Measurements from ENCODE around the gene STIM1. TPM values are rescaled to one million over a fixed set of nuclear protein-coding genes. Genes with fewer than 3 reads are reported as not detected.

Gene STIM1
- total RNA-seq, 1 donor from 2014 or later = 77.6 TPM

- H3K4me1 Mint-ChIP-seq (ENCODE audit: low read depth) = peaks cover 55% of the 10 kb centered on the region
- peaks cover 38% of the 10 kb centered on the region for H3K36me3 Mint-ChIP-seq (ENCODE audit: low read depth)
- no peak overlapping the region for H3K4me3 Mint-ChIP-seq (ENCODE audit: low read depth)
- no peaks in the 10 kb centered on the region for H3K27me3 Mint-ChIP-seq (ENCODE audit: low read depth)
- intact Hi-C loops (cut with micrococcal nuclease) = no loop called here
- no peak for DNase-seq (ENCODE audit: low spot score)
- H3K27ac Mint-ChIP-seq = no peak overlapping the region
- H3K9me3 Mint-ChIP-seq = no peaks in the 10 kb centered on the region
Measured at GRCh38 chr11:3922056-3922455, 66.6 kb downstream of the STIM1 start.

DNA sequence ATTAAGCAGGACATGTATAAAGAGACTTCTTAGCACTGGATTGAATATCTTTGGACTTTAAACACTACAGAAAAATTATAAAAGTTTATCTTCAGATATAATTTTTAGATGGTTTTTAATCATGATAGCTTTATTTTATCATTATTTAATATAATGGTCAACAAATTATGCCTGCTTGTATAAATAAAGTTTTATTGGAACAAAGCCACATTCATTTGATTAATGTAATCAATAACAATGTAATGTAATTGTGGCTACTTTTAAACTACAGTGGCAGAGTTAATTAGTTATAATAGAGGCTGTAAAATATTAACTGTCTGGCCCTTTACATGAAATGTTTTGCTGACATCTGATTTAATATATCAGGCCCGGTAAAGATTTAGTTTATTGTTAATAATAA lies 70.0 kb downstream of the STIM1 start:
- Mint-ChIP-seq H3K4me3 (ENCODE audit: low read depth) (no peak overlapping the region), H3K4me1 (ENCODE audit: low read depth) (peaks cover 27% of the 10 kb centered on the region), H3K27ac (no peak overlapping the region), H3K36me3 (ENCODE audit: low read depth) (peaks cover 32% of the 10 kb centered on the region), H3K9me3 (no peaks in the 10 kb centered on the region), H3K27me3 (ENCODE audit: low read depth) (no peaks in the 10 kb centered on the region)
- intact Hi-C loops (cut with micrococcal nuclease) = no loop called here
- DNase-seq (ENCODE audit: low spot score) = no peak

GRCh38 chr11:3926458-3927095 lies 71.1 kb downstream of the STIM1 start:
- intact Hi-C loops (cut with micrococcal nuclease) = no loop called here
- Mint-ChIP-seq H3K27me3 (ENCODE audit: low read depth) (no peaks in the 10 kb centered on the region), H3K27ac (no peak overlapping the region), H3K4me3 (ENCODE audit: low read depth) (no peak overlapping the region), H3K9me3 (no peaks in the 10 kb centered on the region), H3K36me3 (ENCODE audit: low read depth) (peaks cover 30% of the 10 kb centered on the region), H3K4me1 (ENCODE audit: low read depth) (peaks cover 24% of the 10 kb centered on the region)
- no peak for DNase-seq (ENCODE audit: low spot score)

- H3K4me1 Mint-ChIP-seq (ENCODE audit: low read depth) = peaks cover 18% of the 10 kb centered on the region
- DNase-seq (ENCODE audit: low spot score) = no peak
- H3K9me3 Mint-ChIP-seq = no peaks in the 10 kb centered on the region
- peaks cover 23% of the 10 kb centered on the region for H3K36me3 Mint-ChIP-seq (ENCODE audit: low read depth)
- intact Hi-C loops (cut with micrococcal nuclease) = no loop called here
- H3K27me3 Mint-ChIP-seq (ENCODE audit: low read depth) = no peaks in the 10 kb centered on the region
- no peak overlapping the region for H3K4me3 Mint-ChIP-seq (ENCODE audit: low read depth)
- no peak overlapping the region for H3K27ac Mint-ChIP-seq
Measured at GRCh38 chr11:3927129-3927796, 71.8 kb downstream of the STIM1 start.

GRCh38 chr11:3929232-3929631 lies 73.8 kb downstream of the STIM1 start:
- H3K9me3 Mint-ChIP-seq = no peaks in the 10 kb centered on the region
- intact Hi-C loops (cut with micrococcal nuclease) = no loop called here
- H3K27me3 Mint-ChIP-seq (ENCODE audit: low read depth) = no peaks in the 10 kb centered on the region
- peaks cover 13% of the 10 kb centered on the region for H3K36me3 Mint-ChIP-seq (ENCODE audit: low read depth)
- peaks cover 26% of the 10 kb centered on the region for H3K4me1 Mint-ChIP-seq (ENCODE audit: low read depth)
- no peak overlapping the region for H3K27ac Mint-ChIP-seq
- H3K4me3 Mint-ChIP-seq (ENCODE audit: low read depth) = no peak overlapping the region
- DNase-seq (ENCODE audit: low spot score) = no peak

DNA sequence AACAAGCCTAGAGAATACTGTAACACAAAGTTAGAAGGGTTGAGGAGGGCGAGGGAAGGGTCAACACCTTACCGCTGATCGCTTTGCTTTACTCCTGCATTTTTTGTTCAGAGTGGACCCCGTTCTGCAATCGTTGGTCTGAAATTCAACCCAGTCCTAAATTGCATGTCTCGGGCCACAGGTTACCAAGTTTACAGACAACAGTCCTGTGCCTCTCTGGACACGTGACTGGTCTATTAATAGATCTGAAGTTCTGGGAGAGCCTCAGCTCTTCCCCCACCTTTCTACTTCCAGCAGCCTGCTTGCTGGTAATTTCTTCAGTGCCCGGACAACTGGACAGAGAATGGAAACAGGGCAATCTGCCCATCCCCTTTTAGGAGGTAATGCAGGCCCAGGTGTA lies 74.2 kb downstream of the STIM1 start:
- Mint-ChIP-seq H3K9me3 (no peaks in the 10 kb centered on the region), H3K4me3 (ENCODE audit: low read depth) (no peak overlapping the region), H3K27ac (no peak overlapping the region), H3K36me3 (ENCODE audit: low read depth) (peaks cover 13% of the 10 kb centered on the region), H3K4me1 (ENCODE audit: low read depth) (peaks cover 30% of the 10 kb centered on the region), H3K27me3 (ENCODE audit: low read depth) (no peaks in the 10 kb centered on the region)
- intact Hi-C loops (cut with micrococcal nuclease) = no loop called here
- DNase-seq (ENCODE audit: low spot score) = no peak

DNA sequence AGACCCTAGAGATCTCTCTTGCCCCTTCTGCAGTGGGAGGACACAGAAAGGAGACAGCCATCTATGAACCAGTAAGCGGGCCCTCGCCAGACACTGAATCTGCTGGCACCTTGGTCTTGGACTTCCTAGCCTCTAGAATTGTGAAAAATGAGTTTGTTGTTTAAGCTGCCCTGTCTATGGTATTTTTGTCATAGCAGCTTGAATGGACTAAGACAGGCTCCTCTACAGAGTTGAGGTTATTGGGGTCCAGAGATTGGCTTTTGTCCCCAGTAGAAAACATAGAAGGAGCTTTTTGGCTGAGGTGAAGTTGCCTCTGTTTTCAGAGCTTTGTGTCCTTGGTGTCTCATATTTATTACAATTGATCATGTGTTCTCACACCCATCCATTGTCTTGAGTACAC lies 77.2 kb downstream of the STIM1 start:
- Mint-ChIP-seq H3K4me3 (ENCODE audit: low read depth) (no peak overlapping the region), H3K27ac (no peak overlapping the region), H3K27me3 (ENCODE audit: low read depth) (no peaks in the 10 kb centered on the region), H3K36me3 (ENCODE audit: low read depth) (peaks cover 24% of the 10 kb centered on the region), H3K4me1 (ENCODE audit: low read depth) (peaks cover 44% of the 10 kb centered on the region), H3K9me3 (no peaks in the 10 kb centered on the region)
- DNase-seq (ENCODE audit: low spot score) = no peak
- intact Hi-C loops (cut with micrococcal nuclease) = no loop called here

DNA sequence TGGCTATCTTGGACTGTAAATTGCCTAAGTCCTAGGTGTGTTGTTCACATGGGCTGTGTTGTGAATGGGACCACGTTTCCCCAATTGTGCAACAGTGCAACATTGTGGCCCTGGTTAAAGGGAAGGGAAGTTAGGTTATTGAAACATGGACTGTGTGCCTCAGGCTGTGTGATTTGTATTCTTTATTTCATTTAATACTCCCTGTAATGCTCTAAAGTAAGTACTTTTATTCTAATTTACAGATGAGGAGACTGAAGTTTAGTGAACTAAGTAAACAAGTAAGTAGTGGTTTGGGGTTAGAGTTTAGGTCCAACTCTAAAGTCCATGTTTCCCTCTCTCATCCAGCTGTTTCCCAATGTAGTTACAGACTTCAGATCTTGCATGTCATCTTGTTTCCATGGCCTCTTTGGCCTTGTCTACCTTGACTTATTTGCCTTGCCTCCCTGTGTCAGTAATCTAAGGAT lies 77.7 kb downstream of the STIM1 start:
- peaks cover 44% of the 10 kb centered on the region for H3K4me1 Mint-ChIP-seq (ENCODE audit: low read depth)
- H3K36me3 Mint-ChIP-seq (ENCODE audit: low read depth) = peaks cover 24% of the 10 kb centered on the region
- no peaks in the 10 kb centered on the region for H3K9me3 Mint-ChIP-seq
- no peak for DNase-seq (ENCODE audit: low spot score)
- no peaks in the 10 kb centered on the region for H3K27me3 Mint-ChIP-seq (ENCODE audit: low read depth)
- intact Hi-C loops (cut with micrococcal nuclease) = no loop called here
- H3K4me3 Mint-ChIP-seq (ENCODE audit: low read depth) = no peak overlapping the region
- no peak overlapping the region for H3K27ac Mint-ChIP-seq

DNA sequence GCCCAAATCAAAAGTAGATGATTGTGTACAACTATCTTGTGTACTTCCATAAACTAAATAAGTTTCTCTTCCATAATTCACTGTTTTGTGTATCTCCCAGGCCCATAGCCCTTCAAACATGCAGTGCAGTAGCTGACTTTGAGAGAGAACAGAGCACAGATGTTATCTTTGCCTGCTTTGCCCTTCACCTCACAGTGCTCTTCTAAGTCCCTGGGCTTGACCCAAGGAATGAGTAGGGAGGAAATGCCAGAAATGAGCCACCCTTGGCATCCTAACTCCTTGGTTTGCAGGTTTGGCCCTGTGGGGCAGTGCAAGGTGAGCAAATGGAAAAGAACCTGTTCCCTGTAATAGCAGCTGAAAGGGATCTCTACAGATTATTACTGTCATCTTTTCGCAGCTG lies 79.2 kb downstream of the STIM1 start:
- peak overlapping the region; percentile 2 for H3K27ac Mint-ChIP-seq
- intact Hi-C loops (cut with micrococcal nuclease) = no loop called here
- peaks cover 48% of the 10 kb centered on the region for H3K4me1 Mint-ChIP-seq (ENCODE audit: low read depth)

GRCh38 chr11:3936517-3936916 lies 81.1 kb downstream of the STIM1 start:
- peaks cover 56% of the 10 kb centered on the region for H3K4me1 Mint-ChIP-seq (ENCODE audit: low read depth)
- no peak for DNase-seq (ENCODE audit: low spot score)

More for the DNA sequence above, 79.2 kb downstream of the STIM1 start:
- H3K4me3 Mint-ChIP-seq (ENCODE audit: low read depth) = no peak overlapping the region
- no peaks in the 10 kb centered on the region for H3K27me3 Mint-ChIP-seq (ENCODE audit: low read depth)
- H3K9me3 Mint-ChIP-seq = no peaks in the 10 kb centered on the region
- DNase-seq (ENCODE audit: low spot score) = no peak
- peaks cover 16% of the 10 kb centered on the region for H3K36me3 Mint-ChIP-seq (ENCODE audit: low read depth)

DNA sequence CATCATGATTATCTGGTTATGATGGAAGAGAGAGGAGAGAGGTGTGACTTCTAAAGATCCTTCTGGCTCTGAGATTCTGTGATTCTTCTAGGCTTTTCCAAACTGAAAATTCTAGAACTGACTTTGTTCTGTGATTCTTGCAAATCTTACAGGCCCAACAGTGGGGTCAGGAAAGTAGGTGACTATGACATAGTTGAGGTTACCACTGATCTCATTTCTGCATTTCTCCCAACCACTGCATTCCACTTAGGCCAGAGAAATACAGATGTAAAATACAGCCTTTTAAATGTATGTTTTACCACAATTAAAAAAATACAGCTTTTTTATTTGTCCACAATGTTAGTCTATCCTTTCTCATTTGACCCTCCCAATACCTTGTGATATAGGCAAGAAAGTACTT lies 83.7 kb downstream of the STIM1 start:
- Mint-ChIP-seq H3K4me1 (ENCODE audit: low read depth) (peaks cover 71% of the 10 kb centered on the region), H3K4me3 (ENCODE audit: low read depth) (no peak overlapping the region), H3K27me3 (ENCODE audit: low read depth) (no peaks in the 10 kb centered on the region), H3K36me3 (ENCODE audit: low read depth) (peaks cover 27% of the 10 kb centered on the region), H3K9me3 (no peaks in the 10 kb centered on the region), H3K27ac (no peak overlapping the region)
- DNase-seq (ENCODE audit: low spot score) = no peak
- intact Hi-C loops (cut with micrococcal nuclease) = no loop called here

More at GRCh38 chr11:3936517-3936916, 81.1 kb downstream of the STIM1 start:
- no peak overlapping the region for H3K27ac Mint-ChIP-seq
- H3K9me3 Mint-ChIP-seq = no peaks in the 10 kb centered on the region
- H3K27me3 Mint-ChIP-seq (ENCODE audit: low read depth) = no peaks in the 10 kb centered on the region
- H3K4me3 Mint-ChIP-seq (ENCODE audit: low read depth) = no peak overlapping the region
- H3K36me3 Mint-ChIP-seq (ENCODE audit: low read depth) = peaks cover 20% of the 10 kb centered on the region
- intact Hi-C loops (cut with micrococcal nuclease) = no loop called here

GRCh38 chr11:3939651-3940190 lies 84.3 kb downstream of the STIM1 start:
- H3K4me3 Mint-ChIP-seq (ENCODE audit: low read depth) = no peak overlapping the region
- H3K9me3 Mint-ChIP-seq = no peaks in the 10 kb centered on the region
- H3K4me1 Mint-ChIP-seq (ENCODE audit: low read depth) = peaks cover 71% of the 10 kb centered on the region
- no peaks in the 10 kb centered on the region for H3K27me3 Mint-ChIP-seq (ENCODE audit: low read depth)
- no peak overlapping the region for H3K27ac Mint-ChIP-seq
- intact Hi-C loops (cut with micrococcal nuclease) = loop anchor here (5.0 kb wide), 1 partner anchor 32 kb away; no protein-coding TSS in a partner anchor
- peaks cover 33% of the 10 kb centered on the region for H3K36me3 Mint-ChIP-seq (ENCODE audit: low read depth)
- DNase-seq (ENCODE audit: low spot score) = no peak

All from activated T-helper 2 cell treated with anti-CD3 and anti-CD28 coated beads, Interferon-gamma antibody, Interleukin-2, Interleukin-4, amounts not matched to agents 10 μg/mL and 5 μg/mL and 100 μg/mL, durations not matched to agents 14 hours and 24 hours and 36 hours (primary cell).